ENCODE measurements around the gene LSM2.
"Not testable (repeated sequence)": the region's sequence is repeated elsewhere in the genome, so short reads cannot be mapped to it uniquely, and the experiment has no call there.

The LSM2 gene

DNA sequence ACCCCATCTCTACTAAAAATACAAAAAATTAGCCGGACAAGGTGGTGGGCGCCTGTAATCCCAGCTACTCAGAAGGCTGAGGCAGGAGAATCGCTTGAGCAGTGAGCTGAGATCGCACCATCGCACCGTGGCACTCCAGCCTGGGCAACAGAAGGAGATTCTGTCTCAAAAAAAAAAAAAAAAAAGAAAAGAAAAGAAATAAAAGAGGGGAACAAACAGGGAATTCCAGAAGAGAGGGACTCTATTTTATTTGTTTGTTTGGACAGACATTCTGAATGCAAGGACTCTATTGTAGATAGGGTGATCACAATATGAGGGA is 12.9 kb downstream of the LSM2 start:
- Histone ChIP-seq H3K36me3 (ENCODE audit: control insufficient read depth in 1 of 2, insufficient read depth in 2 of 2, low read length in 2 of 2) (peaks cover 19 to 22% of the 10 kb centered on the region in 2 experiments), H3K79me2 (ENCODE audit: control insufficient read depth, insufficient read depth, low read length, poor library complexity) (peaks cover 13% of the 10 kb centered on the region), H3K79me1 (ENCODE audit: low read length) (peaks cover 12% of the 10 kb centered on the region), H3K4ac (ENCODE audit: low read depth, low read length) (peak overlapping the region; percentile 60), H3K4me2 (ENCODE audit: low read length) (peak overlapping the region; percentile 97)
- not testable (repeated sequence) for H3K23ac ChIP-seq (ENCODE audit: low read length); H3K9me3 ChIP-seq (ENCODE audit: insufficient read depth, low read depth, low read length); DNase-seq; H3K27ac ChIP-seq (ENCODE audit: low read depth, low read length); H4K8ac ChIP-seq (ENCODE audit: low read depth, low read length); H2BK5ac ChIP-seq (ENCODE audit: low read depth, low read length, poor library complexity); H2BK120ac ChIP-seq (ENCODE audit: insufficient read depth, low read length, poor library complexity); H3K4me3 ChIP-seq (ENCODE audit: low read depth, low read length); H2AK5ac ChIP-seq (ENCODE audit: low read length); H3K9ac ChIP-seq (ENCODE audit: low read length); H4K12ac ChIP-seq (ENCODE audit: low read depth, low read length); H3K14ac ChIP-seq (ENCODE audit: low read length); H3K4me1 ChIP-seq (ENCODE audit: control insufficient read depth in 1 of 2, insufficient read depth in 2 of 2, low read length in 2 of 2); H2AFZ ChIP-seq (ENCODE audit: insufficient read depth, low read length, poor library complexity); H4K91ac ChIP-seq (ENCODE audit: low read depth, low read length); H2BK12ac ChIP-seq (ENCODE audit: low read length); H3K27me3 ChIP-seq (ENCODE audit: insufficient read depth, low read length); H3K18ac ChIP-seq (ENCODE audit: low read length)
- no CpG with 5 or more reads among the region's 6 CpGs for WGBS (ENCODE audit: extremely low coverage, insufficient coverage, insufficient read length)

DNA sequence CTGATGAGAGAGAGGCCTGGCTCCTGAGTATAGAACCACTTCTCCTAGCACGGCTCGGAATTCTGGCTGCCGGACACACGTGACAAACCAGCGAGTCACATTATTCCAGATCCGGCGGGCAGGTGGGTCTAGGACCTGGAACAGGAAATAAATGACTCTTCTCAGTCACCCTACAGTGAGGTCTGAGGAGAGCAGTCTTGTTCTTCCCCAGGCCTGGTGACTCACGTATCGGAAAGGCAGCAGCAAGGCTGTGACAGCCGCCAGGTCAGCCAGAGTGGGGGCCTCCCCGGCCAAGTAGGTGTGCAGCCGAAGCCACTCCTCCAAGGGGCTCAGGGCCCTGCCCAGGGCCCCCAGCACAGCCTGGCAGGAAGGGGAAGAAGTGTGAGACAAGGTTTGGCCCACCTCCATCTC is 14.0 kb downstream of the LSM2 start:
- Histone ChIP-seq H3K18ac (ENCODE audit: low read length) (no peak overlapping the region), H3K36me3 (ENCODE audit: control insufficient read depth in 1 of 2, insufficient read depth in 2 of 2, low read length in 2 of 2) (peaks cover 19 to 21% of the 10 kb centered on the region in 2 experiments), H4K12ac (ENCODE audit: low read depth, low read length) (no peak overlapping the region), H3K23ac (ENCODE audit: low read length) (no peak overlapping the region), H2AK5ac (ENCODE audit: low read length) (no peak overlapping the region), H4K8ac (ENCODE audit: low read depth, low read length) (no peak overlapping the region), H3K27me3 (ENCODE audit: insufficient read depth, low read length) (no peaks in the 10 kb centered on the region), H3K14ac (ENCODE audit: low read length) (no peak overlapping the region), H2AFZ (ENCODE audit: insufficient read depth, low read length, poor library complexity) (no peak overlapping the region), H3K27ac (ENCODE audit: low read depth, low read length) (peak overlapping the region; percentile 46), H3K9ac (ENCODE audit: low read length) (no peak overlapping the region), H2BK12ac (ENCODE audit: low read length) (no peak overlapping the region), H3K79me1 (ENCODE audit: low read length) (peaks cover 12% of the 10 kb centered on the region), H3K79me2 (ENCODE audit: control insufficient read depth, insufficient read depth, low read length, poor library complexity) (peaks cover 13% of the 10 kb centered on the region), H3K4me2 (ENCODE audit: low read length) (peak overlapping the region; percentile 16), H3K4ac (ENCODE audit: low read depth, low read length) (no peak overlapping the region), H2BK120ac (ENCODE audit: insufficient read depth, low read length, poor library complexity) (peak overlapping the region; percentile 46), H3K4me1 (ENCODE audit: control insufficient read depth in 1 of 2, insufficient read depth in 2 of 2, low read length in 2 of 2) (peaks cover 5 to 9% of the 10 kb centered on the region in 2 experiments), H3K9me3 (ENCODE audit: insufficient read depth, low read depth, low read length) (no peaks in the 10 kb centered on the region), H2BK5ac (ENCODE audit: low read depth, low read length, poor library complexity) (no peak overlapping the region), H3K4me3 (ENCODE audit: low read depth, low read length) (no peak overlapping the region), H4K91ac (ENCODE audit: low read depth, low read length) (no peak overlapping the region)
- peak in 1 of 2 donors; percentile 43 for DNase-seq
- WGBS (ENCODE audit: extremely low coverage, insufficient coverage, insufficient read length) = no CpG with 5 or more reads among the region's 12 CpGs

DNA sequence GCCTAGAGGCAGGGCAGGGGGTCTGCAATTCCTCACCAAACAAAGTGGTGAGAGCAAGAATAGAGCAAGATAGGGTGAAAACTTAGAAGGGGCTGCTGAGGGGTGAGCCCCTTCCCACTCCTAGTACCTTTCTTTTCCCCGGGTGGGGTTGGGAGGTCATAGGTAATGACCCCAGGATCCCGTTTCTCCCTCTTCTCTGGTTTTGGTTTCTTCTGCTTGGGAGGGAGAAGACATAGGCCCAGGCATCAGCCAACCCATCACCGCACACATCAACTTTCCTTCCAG is 14.7 kb downstream of the LSM2 start:
- H2BK12ac ChIP-seq (ENCODE audit: low read length) = no peak overlapping the region
- no peaks in the 10 kb centered on the region for H3K9me3 ChIP-seq (ENCODE audit: insufficient read depth, low read depth, low read length)
- peaks cover 12% of the 10 kb centered on the region for H3K79me1 ChIP-seq (ENCODE audit: low read length)
- no peak overlapping the region for H4K12ac ChIP-seq (ENCODE audit: low read depth, low read length)
- peaks cover 17 to 22% of the 10 kb centered on the region in 2 experiments for H3K36me3 ChIP-seq (ENCODE audit: control insufficient read depth in 1 of 2, insufficient read depth in 2 of 2, low read length in 2 of 2)
- no peak overlapping the region for H3K18ac ChIP-seq (ENCODE audit: low read length)
- peaks cover 13% of the 10 kb centered on the region for H3K79me2 ChIP-seq (ENCODE audit: control insufficient read depth, insufficient read depth, low read length, poor library complexity)
- peak overlapping the region; percentile 1 for H3K27ac ChIP-seq (ENCODE audit: low read depth, low read length)
- peaks cover 5 to 9% of the 10 kb centered on the region in 2 experiments for H3K4me1 ChIP-seq (ENCODE audit: control insufficient read depth in 1 of 2, insufficient read depth in 2 of 2, low read length in 2 of 2)
- H3K14ac ChIP-seq (ENCODE audit: low read length) = no peak overlapping the region
- no peaks in the 10 kb centered on the region for H3K27me3 ChIP-seq (ENCODE audit: insufficient read depth, low read length)
- no CpG with 5 or more reads among the region's 3 CpGs for WGBS (ENCODE audit: extremely low coverage, insufficient coverage, insufficient read length)
- H3K4ac ChIP-seq (ENCODE audit: low read depth, low read length) = no peak overlapping the region
- H2AK5ac ChIP-seq (ENCODE audit: low read length) = no peak overlapping the region
- H3K4me3 ChIP-seq (ENCODE audit: low read depth, low read length) = no peak overlapping the region
- H2AFZ ChIP-seq (ENCODE audit: insufficient read depth, low read length, poor library complexity) = no peak overlapping the region
- H3K23ac ChIP-seq (ENCODE audit: low read length) = no peak overlapping the region
- H2BK5ac ChIP-seq (ENCODE audit: low read depth, low read length, poor library complexity) = no peak overlapping the region
- no peak overlapping the region for H3K4me2 ChIP-seq (ENCODE audit: low read length)
- no peak overlapping the region for H3K9ac ChIP-seq (ENCODE audit: low read length)
- H4K8ac ChIP-seq (ENCODE audit: low read depth, low read length) = no peak overlapping the region
- DNase-seq = no peak
- H2BK120ac ChIP-seq (ENCODE audit: insufficient read depth, low read length, poor library complexity) = no peak overlapping the region
- no peak overlapping the region for H4K91ac ChIP-seq (ENCODE audit: low read depth, low read length)

DNA sequence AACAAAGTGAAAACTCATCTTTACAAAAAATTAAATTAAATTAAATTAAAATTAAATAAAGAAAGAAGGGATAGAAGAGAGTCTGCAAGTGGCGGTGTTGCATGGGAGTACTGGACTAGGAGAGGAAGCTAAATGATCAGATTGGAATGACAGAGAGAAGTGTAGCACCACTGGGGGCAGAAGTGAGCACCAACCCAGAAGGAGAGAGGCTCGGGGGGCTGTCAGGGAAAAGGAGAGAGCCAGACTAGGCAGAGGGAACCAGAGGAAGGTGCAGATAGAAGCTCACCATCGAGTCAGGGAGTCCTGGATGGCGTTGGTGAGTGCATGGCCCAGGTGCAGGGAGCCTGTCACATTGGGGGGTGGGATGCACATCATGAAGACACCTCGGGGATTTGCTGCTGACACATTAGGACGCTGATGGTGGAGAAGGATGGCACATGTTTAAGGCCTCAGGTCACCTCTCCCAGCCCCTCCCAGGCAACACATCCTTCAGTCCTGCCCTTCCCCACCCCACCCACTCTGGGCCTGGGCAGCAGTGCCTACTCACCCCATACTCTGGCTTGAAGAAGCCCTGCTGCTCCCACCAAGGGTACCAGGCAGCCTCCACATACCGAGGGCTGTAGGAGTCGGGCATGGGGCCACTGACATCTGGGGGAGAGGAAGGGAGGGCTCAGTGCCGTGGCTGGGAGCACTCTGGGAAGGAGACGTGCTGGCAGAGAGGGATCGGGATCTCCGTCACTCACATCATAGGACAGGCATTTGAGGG is 15.3 kb downstream of the LSM2 start:
- Histone ChIP-seq H2BK12ac (ENCODE audit: low read length) (no peak overlapping the region), H4K12ac (ENCODE audit: low read depth, low read length) (no peak overlapping the region), H3K4me2 (ENCODE audit: low read length) (no peak overlapping the region), H3K23ac (ENCODE audit: low read length) (no peak overlapping the region), H3K4me1 (ENCODE audit: control insufficient read depth in 1 of 2, insufficient read depth in 2 of 2, low read length in 2 of 2) (peaks cover 5 to 9% of the 10 kb centered on the region in 2 experiments), H3K4me3 (ENCODE audit: low read depth, low read length) (no peak overlapping the region), H3K79me1 (ENCODE audit: low read length) (peaks cover 12% of the 10 kb centered on the region), H3K79me2 (ENCODE audit: control insufficient read depth, insufficient read depth, low read length, poor library complexity) (peaks cover 13% of the 10 kb centered on the region), H3K9me3 (ENCODE audit: insufficient read depth, low read depth, low read length) (no peaks in the 10 kb centered on the region), H4K91ac (ENCODE audit: low read depth, low read length) (no peak overlapping the region), H2AK5ac (ENCODE audit: low read length) (no peak overlapping the region), H3K9ac (ENCODE audit: low read length) (no peak overlapping the region), H3K14ac (ENCODE audit: low read length) (no peak overlapping the region), H3K27ac (ENCODE audit: low read depth, low read length) (no peak overlapping the region), H3K4ac (ENCODE audit: low read depth, low read length) (no peak overlapping the region), H2AFZ (ENCODE audit: insufficient read depth, low read length, poor library complexity) (no peak overlapping the region), H2BK120ac (ENCODE audit: insufficient read depth, low read length, poor library complexity) (no peak overlapping the region), H3K27me3 (ENCODE audit: insufficient read depth, low read length) (no peaks in the 10 kb centered on the region), H3K36me3 (ENCODE audit: control insufficient read depth in 1 of 2, insufficient read depth in 2 of 2, low read length in 2 of 2) (peaks cover 15 to 20% of the 10 kb centered on the region in 2 experiments), H3K18ac (ENCODE audit: low read length) (no peak overlapping the region), H4K8ac (ENCODE audit: low read depth, low read length) (no peak overlapping the region), H2BK5ac (ENCODE audit: low read depth, low read length, poor library complexity) (no peak overlapping the region)
- DNase-seq = peak in 1 of 2 donors; percentile 36
- no CpG with 5 or more reads among the region's 12 CpGs for WGBS (ENCODE audit: extremely low coverage, insufficient coverage, insufficient read length)
